Activated CD4-positive, alpha-beta T cell treated with anti-CD3 and anti-CD28 coated beads, Interleukin-2, Interleukin-6, amounts not matched to agents 100 ng/mL and 50 ng/mL, durations not matched to agents 16 hours and 8 hours (primary cell): Measurements from ENCODE around the gene NCAPD3.

ENCODE experiments used
- DNase-seq: peaks from one replicate; pipeline ENCODE4 v3.0.0-alpha.2; 2020

Gene NCAPD3

DNA sequence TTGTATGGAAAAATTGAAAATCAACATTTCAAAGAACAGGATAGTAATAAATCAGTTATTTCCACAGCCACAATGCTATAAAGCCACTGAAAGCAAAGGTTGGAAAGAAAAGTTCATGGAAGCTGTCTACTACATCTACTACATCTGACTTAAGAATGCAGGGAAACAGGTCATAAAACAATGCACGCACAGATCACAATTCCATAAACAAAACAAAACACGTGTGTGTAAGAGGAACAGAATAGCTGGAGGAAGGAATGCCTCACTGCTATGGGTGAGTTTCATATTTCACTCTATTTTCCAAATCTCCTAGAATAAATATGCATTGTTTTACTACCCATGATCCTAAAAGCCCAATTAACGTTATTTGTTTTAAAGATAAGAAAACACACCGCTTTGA is 66.3 kb downstream of the NCAPD3 start:
- no peak for DNase-seq

- no peak for DNase-seq
Observed at GRCh38 chr11:134155946-134156865, 67.6 kb downstream of the NCAPD3 start.

GRCh38 chr11:134155456-134155855 is 68.3 kb downstream of the NCAPD3 start:
- no peak for DNase-seq

GRCh38 chr11:134154441-134154840 is 69.3 kb downstream of the NCAPD3 start:
- no peak for DNase-seq

GRCh38 chr11:134153147-134153905 is 70.4 kb downstream of the NCAPD3 start:
- DNase-seq = no peak

DNA sequence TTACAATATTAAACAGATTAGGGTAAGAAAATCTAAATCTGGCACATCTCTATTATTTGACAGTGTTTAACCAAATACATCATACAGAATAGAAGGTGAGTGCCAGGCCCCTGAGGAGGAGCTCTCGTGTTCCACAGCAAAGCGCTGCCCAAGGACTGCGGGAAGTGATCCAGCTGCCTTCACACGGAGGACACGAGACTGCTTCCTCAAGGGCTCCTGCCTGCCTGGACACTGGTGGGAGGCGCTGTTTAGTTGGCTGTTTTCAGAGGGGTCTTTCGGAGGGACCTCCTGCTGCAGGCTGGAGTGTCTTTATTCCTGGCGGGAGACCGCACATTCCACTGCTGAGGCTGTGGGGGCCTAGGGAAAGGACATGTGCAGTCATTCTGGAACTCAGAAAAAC is 71.1 kb downstream of the NCAPD3 start:
- no peak for DNase-seq

DNA sequence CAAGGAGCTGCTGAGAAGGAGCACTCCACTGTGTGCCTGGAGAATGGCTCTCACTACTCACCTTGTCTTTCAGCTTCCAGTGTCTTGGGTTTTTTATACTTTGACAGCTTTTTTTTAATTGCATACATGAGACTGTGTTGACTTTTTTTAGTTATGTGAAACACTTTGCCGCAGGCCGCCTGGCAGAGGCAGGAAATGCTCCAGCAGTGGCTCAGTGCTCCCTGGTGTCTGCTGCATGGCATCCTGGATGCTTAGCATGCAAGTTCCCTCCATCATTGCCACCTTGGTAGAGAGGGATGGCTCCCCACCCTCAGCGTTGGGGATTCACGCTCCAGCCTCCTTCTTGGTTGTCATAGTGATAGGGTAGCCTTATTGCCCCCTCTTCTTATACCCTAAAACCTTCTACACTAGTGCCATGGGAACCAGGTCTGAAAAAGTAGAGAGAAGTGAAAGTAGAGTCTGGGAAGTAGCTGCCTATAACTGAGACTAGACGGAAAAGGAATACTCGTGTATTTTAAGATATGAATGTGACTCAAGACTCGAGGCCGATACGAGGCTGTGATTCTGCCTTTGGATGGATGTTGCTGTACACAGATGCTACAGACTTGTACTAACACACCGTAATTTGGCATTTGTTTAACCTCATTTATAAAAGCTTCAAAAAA is 72.6 kb downstream of the NCAPD3 start:
- no peak for DNase-seq

GRCh38 chr11:134150195-134150903 is 73.4 kb downstream of the NCAPD3 start:
- peak; percentile 29 for DNase-seq

- DNase-seq = no peak
Observed at GRCh38 chr11:134149371-134149770, 74.4 kb downstream of the NCAPD3 start.

DNA sequence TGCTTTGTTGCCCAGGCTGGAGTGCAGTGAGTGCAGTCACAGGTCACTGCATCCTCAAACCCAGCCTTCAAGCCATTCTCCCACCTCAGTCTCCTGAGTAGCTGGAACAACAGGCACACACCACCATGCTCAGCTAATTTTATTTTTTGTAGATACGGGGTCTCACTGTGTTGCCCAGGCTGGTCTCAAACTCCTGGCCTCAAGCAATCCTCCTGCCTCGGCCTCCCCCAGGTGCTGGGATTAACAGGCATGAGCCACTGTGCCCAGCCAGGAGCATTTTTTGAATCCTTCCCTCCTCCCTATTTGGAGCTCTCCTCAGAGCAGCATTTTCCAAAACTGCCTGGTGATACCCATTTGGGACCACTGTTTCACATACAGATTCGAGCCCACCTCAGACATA is 77.2 kb downstream of the NCAPD3 start:
- no peak for DNase-seq

GRCh38 chr11:134145715-134146114 is 78.1 kb downstream of the NCAPD3 start:
- no peak for DNase-seq

- DNase-seq = no peak
Observed at GRCh38 chr11:134144744-134145143, 79.0 kb downstream of the NCAPD3 start.

- no peak for DNase-seq
Observed at GRCh38 chr11:134143801-134144200, 80.0 kb downstream of the NCAPD3 start.

- no peak for DNase-seq
Observed at GRCh38 chr11:134142536-134142935, 81.2 kb downstream of the NCAPD3 start.

- no peak for DNase-seq
Observed at GRCh38 chr11:134140961-134141490, 82.7 kb downstream of the NCAPD3 start.

- peak; percentile 65 for DNase-seq
Observed at GRCh38 chr11:134139873-134140331, 83.9 kb downstream of the NCAPD3 start.

DNA sequence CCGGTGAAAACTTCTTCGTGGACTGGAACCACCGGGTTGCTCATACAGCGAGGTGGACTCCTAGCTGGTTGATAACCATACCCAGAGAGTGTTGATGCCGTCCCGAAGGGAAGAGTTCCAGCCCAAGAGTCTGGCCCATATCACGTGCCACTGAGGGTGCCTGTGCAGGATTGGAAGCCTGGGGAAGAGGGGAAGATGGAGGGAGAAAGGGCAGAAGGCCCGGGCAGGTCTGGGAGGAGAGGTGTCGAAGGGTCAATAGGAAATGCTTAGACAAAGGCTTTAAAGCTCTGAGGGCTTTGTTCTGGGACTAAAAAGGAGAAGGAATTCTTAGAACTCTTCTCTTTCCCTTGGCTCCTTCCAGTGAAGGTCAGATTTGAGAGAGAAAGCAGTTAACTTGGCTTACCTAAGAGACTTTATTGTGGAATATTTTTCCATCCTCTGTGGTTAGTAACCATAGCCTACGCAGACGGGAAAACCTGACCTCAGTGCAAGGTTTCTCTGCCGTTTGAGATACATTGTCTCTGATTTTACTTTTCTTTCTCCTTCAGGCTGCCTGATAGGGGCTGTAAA is 84.4 kb downstream of the NCAPD3 start:
- no peak for DNase-seq

DNA sequence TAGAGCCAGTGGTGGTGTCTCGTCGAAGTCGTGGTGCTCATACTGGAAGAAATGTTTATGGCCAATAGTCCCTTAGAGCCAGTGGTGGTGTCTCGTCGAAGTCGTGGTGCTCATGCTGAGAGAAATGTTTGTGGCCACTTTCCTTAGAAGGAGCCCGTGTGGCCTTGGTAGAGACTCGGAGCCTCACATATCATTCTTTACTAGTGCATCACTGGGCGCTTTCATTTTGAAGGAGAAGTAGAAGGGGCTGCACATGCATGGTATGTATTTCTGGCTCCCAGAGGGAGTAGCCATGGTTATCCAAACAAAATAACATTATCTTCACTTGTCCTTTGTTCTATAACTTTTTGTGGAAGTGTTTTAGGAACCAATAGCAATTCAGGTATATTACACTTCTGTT is 85.4 kb downstream of the NCAPD3 start:
- DNase-seq = no peak

DNA sequence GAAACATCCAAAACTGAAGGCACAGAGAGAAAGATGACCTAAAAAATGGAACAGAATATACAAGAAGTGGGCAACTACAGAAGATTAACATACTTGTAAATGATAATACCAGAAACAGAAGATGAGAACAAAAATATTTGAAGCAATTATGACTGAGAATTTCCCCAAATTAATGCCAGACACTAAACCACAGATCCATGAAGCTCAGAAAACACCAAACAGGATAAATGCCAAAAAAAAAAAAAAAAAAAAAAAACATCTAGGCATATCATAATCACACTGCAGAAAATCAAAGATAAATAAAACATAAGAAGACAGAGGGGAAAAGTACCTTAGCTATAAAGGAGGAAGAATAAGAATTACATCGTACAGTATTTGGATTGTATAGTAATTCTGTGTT is 89.6 kb downstream of the NCAPD3 start:
- DNase-seq = no peak

GRCh38 chr11:134132808-134133207 is 91.0 kb downstream of the NCAPD3 start:
- DNase-seq = no peak

- no peak for DNase-seq
Observed at GRCh38 chr11:134131628-134132244, 92.0 kb downstream of the NCAPD3 start.
